ENCODE results near the gene NOSIP.
"Not testable (repeated sequence)": the region's sequence is repeated elsewhere in the genome, so short reads cannot be mapped to it uniquely, and the experiment has no call there.

Gene NOSIP

DNA sequence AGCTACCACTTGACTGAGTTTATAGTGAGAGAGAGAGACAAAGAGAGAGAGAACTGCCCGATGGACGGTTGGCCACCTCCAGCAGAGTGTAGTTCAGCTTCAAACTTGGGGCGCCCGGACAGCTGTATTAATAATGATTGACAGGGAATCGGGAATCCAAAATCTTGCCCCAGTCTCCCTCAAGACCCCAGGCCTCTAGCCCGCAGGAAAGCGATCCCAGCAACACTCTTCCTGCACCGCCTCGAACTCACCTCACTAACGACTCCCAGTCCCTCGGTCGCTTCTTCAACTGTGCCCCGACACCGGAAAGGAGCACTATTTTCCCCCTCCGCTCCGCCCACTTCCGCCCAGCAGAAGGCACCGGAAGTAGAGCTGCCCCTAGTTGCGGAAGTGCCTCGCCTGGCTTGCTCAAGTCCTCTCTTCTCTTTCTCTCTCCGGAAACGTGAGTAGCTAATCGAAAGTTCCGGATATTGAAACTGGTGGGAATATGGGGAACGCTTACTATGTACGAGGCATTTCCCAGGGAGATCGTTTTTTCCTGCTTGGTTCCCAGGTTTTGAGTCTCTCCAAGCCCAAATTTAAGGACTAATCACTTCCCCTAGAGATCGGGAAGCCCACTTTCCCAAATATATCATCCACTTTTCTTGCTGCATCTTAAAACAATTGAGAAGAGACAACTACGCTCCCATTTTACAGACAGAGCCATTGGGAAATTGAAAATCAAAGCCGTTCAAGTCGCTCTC lies at the start of gene NOSIP:
NOSIP (minus strand) TSS at position 293 of the 743 bp plus-strand sequence. CDS start 19,865 bp downstream, outside the sequence.
- peak; percentile 79 to 93 (median 90) for DNase-seq (ENCODE audit: low read depth in 3 of 3)

GRCh38 chr19:49629659-49630058 lies 49.3 kb upstream of the NOSIP start:
- DNase-seq (ENCODE audit: low read depth in 3 of 3) = no peak

- DNase-seq (ENCODE audit: low read depth in 3 of 3) = no peak
These were observed 45.9 kb upstream of the NOSIP start for GRCh38 chr19:49626226-49626625.

DNA sequence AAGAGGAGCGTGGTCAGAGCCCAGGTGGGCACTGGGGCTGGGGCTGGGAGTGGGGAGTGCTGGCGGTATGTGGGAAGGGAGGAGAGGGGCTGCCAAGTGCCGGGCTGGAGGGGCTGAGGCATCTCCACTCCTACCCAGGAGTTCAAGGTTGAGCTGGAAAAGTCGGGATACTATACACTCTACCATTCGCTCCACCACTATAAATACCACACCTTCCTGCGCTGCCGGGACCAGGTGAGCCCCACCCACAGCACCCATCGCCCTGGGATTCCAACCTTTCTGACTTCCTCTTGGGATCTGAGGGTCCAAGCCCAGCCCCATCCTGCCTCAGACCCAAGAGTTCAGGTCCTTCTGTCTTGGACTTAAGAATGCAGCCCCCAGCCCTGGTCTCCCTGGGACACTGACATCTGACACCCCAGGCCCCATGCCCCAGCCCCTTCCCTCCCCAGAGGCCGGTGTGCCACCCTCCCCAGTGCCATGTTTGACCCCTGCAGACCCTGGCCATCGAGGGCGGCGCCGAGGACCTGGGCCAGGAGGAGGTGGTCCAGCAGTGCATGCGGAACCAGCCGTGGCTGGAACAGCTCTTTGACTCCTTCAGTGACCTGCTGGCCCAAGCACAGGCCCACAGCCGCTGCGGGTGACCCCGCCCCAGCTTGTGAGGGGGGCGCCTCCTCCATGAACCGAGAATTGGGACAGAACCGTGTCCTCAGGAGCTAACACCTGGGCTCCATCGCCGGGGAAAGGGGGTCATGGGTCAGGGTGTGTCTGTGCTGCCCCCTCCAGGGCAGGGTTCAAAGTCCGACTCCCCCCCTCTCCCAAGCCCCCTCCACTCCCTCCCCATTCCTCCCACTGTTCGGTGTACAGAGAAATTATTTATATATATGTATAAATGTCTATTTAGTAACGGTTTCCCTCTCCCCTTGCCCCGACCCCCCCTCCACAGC lies 44.9 kb upstream of the NOSIP start:
- no peak for DNase-seq (ENCODE audit: low read depth in 3 of 3)

GRCh38 chr19:49617860-49618259 lies 37.5 kb upstream of the NOSIP start:
- DNase-seq (ENCODE audit: low read depth in 3 of 3) = not testable (repeated sequence)

DNA sequence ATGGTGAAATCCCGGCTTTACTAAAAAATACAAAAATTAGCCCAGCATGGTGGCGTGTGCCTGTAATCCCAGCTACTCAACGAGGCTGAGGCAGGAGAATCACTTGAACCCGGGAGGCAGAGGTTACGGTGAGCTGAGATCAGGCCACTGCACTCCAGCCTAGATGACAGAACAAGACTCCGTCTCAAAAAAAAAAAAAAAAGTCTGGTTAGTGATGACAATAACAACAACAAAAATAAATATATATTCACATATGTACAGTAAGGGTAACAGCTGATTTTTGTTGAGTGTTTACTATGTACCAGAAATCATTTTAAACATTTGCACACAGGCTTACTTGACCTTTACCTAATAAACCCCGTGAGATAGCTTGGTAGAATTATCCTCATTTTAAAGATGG lies 36.6 kb upstream of the NOSIP start:
- DNase-seq (ENCODE audit: low read depth in 3 of 3) = no peak

DNA sequence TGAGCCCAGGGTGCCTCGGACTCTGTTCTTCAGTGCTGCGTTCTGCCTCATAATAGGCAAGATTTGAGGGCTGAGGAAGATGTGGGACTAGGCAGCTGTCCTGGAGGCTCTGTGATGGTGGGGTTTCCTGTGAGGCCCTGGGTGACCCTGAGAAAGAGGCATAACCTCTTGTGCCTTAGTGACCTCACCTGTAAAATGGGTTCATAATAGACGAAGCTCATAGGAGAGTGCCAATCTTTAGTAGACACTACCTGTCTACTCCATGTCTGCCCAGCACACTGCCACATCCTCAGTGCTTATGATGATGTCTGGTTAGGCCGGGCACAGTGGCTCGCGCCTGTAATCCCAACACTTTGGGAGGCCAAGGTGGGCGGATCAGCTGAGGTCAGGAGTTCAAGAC lies 36.2 kb upstream of the NOSIP start:
- DNase-seq (ENCODE audit: low read depth in 3 of 3) = no peak

GRCh38 chr19:49615861-49616260 lies 35.5 kb upstream of the NOSIP start:
- no peak for DNase-seq (ENCODE audit: low read depth in 3 of 3)

- DNase-seq (ENCODE audit: low read depth in 3 of 3) = no peak
These were observed 33.9 kb upstream of the NOSIP start for GRCh38 chr19:49614096-49614833.

DNA sequence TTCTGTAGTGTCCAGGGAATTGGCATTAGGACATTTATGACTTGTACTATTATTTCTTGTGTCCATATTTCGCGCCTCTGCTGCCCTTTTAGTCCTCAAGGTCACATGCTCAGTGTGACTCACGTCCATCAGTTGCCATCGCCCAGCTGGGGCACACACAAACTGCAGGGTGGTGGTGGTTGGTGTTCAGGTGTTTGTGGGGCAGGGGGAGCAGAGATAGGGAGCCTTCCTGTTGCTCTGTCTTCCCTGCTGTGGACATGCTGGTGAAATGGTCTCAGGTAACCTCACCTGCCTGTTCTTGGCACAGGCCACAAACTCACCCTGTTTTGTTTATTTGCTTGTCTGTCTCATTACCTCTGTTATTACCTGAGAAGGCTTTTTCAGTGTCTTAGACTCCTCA lies 33.0 kb upstream of the NOSIP start:
- DNase-seq (ENCODE audit: low read depth in 3 of 3) = no peak

DNA sequence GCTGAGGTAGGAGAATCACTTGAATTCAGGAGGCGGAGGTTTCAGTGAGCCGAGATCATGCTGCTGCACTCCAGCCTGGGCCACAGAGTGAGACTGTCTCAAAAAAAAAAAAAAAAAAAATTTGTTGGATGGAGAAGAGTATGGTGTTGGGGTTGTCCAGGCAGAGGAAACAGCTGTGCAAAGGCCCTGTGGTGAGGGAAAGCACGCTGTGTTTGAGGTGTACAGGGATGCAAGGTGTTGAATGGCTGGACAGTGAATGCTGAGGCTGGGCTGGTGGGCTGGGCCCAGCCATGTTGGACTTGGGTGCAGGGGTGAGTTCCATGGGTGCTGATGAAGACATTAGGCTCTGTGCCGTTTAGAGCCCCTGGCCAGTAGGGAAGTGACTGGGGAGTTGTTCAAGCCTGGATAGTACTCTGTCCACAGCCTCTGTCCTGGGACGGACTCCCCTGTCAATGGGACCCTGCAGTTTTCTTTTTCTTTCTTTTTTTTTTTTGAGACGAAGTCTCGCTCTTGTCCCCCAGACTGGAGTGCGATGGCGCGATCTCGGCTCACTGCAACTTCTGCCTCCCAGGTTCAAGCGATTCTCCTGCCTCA lies 29.2 kb upstream of the NOSIP start:
- DNase-seq (ENCODE audit: low read depth in 3 of 3) = no peak

DNA sequence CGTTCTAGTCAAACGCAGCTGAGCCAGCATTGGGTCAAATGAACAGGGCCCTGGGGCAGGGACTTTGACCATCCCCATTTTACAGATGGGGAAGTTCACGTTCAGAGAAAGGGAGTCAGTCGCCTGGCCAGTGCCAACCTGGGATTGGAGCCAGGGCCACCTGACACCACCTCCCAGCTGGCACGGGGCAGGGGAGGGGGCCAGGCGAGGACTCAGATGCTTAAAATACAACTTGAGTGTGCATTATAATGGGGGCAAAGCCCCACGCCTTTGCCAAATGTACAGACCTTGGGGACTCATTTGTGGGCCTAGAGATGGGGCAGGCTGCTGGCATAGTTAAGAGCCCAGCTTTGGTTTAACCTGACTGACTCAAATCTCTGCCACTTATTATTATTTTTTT lies 25.2 kb upstream of the NOSIP start:
- DNase-seq (ENCODE audit: low read depth in 3 of 3) = no peak

- no peak for DNase-seq (ENCODE audit: low read depth in 3 of 3)
These were observed 22.4 kb upstream of the NOSIP start for GRCh38 chr19:49602806-49603205.

GRCh38 chr19:49601482-49602038 lies 21.2 kb upstream of the NOSIP start:
- no peak for DNase-seq (ENCODE audit: low read depth in 3 of 3)

- DNase-seq (ENCODE audit: low read depth in 3 of 3) = no peak
These were observed 19.3 kb upstream of the NOSIP start for GRCh38 chr19:49599378-49600295.

- no peak for DNase-seq (ENCODE audit: low read depth in 3 of 3)
These were observed 17.3 kb upstream of the NOSIP start for GRCh38 chr19:49597703-49597974.

DNA sequence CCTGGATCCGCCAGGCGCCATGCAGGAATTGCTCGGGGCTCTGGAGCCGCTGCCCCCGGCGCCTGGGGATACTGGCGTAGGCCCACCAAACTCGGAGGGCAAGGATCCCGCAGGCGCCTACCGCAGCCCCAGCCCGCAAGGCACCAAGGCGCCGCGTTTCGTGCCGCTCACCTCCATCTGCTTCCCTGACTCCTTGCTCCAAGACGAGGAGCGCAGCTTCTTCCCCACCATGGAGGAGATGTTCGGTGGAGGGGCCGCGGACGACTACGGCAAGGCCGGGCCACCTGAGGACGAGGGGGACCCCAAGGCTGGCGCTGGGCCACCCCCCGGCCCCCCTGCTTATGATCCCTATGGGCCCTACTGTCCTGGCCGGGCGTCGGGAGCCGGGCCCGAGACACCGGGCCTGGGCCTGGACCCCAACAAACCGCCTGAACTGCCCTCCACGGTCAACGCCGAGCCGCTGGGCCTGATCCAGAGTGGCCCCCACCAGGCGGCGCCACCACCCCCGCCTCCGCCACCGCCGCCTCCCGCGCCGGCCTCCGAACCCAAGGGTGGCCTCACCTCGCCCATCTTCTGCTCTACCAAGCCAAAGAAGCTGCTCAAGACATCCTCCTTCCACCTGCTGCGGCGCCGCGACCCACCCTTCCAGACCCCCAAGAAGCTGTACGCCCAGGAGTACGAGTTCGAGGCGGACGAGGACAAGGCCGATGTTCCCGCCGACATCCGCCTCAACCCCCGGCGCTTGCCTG lies 16.8 kb upstream of the NOSIP start:
- no peak for DNase-seq (ENCODE audit: low read depth in 3 of 3)

- DNase-seq (ENCODE audit: low read depth in 3 of 3) = no peak
These were observed 16.1 kb upstream of the NOSIP start for GRCh38 chr19:49596407-49596806.

GRCh38 chr19:49595819-49596404 lies 15.6 kb upstream of the NOSIP start:
- DNase-seq (ENCODE audit: low read depth in 3 of 3) = no peak
